ENCODE results near the gene TGFA.

The TGFA gene

GRCh38 chr2:70490381-70490780, 63.2 kb downstream of the TGFA start:
- TF ChIP-seq EGR1 (IDR thresholded peaks at IDR 0.05), result no peak
- TF ChIP-seq REST (IDR thresholded peaks at IDR 0.05; ENCODE audit: low read depth), result no peak
- no peak for TF ChIP-seq EP300 (IDR thresholded peaks at IDR 0.05; ENCODE audit: borderline replicate concordance)

- TF ChIP-seq TAF1 (IDR thresholded peaks at IDR 0.05; ENCODE audit: low read depth) (no peak), NFIC (IDR thresholded peaks at IDR 0.05) (0 out of 2 replicates have a peak, but pooled peaks have one; percentile 7), USF1 (IDR thresholded peaks at IDR 0.05) (no peak)
Measured at GRCh38 chr2:70489165-70489564, 64.5 kb downstream of the TGFA start.

- TF ChIP-seq CEBPB (IDR thresholded peaks at IDR 0.05) (no peak), YY1 (IDR thresholded peaks at IDR 0.05; ENCODE audit: low read depth) (no peak), REST (IDR thresholded peaks at IDR 0.05; ENCODE audit: low read depth) (no peak), USF1 (IDR thresholded peaks at IDR 0.05) (no peak), EGR1 (IDR thresholded peaks at IDR 0.05) (no peak), MAX (IDR thresholded peaks at IDR 0.05) (no peak), TCF12 (IDR thresholded peaks at IDR 0.05; ENCODE audit: low read depth) (no peak), NFIC (IDR thresholded peaks at IDR 0.05) (no peak), TAF1 (IDR thresholded peaks at IDR 0.05; ENCODE audit: low read depth) (no peak), EP300 (IDR thresholded peaks at IDR 0.05; ENCODE audit: borderline replicate concordance) (no peak)
Measured at GRCh38 chr2:70484086-70484485, 69.5 kb downstream of the TGFA start.

GRCh38 chr2:70482401-70482800, 71.2 kb downstream of the TGFA start:
- TF ChIP-seq TCF12 (IDR thresholded peaks at IDR 0.05; ENCODE audit: low read depth) (no peak), TAF1 (IDR thresholded peaks at IDR 0.05; ENCODE audit: low read depth) (no peak), EP300 (IDR thresholded peaks at IDR 0.05; ENCODE audit: borderline replicate concordance) (no peak), EGR1 (IDR thresholded peaks at IDR 0.05) (no peak), CEBPB (IDR thresholded peaks at IDR 0.05) (no peak), RAD21 (IDR thresholded peaks at IDR 0.05; ENCODE audit: low read depth) (no peak), ZBTB7A (IDR thresholded peaks at IDR 0.05; ENCODE audit: low read depth) (no peak), USF1 (IDR thresholded peaks at IDR 0.05) (no peak), TEAD4 (IDR thresholded peaks at IDR 0.05) (no peak), FOXM1 (IDR thresholded peaks at IDR 0.05; ENCODE audit: borderline replicate concordance, low read depth) (no peak), YY1 (IDR thresholded peaks at IDR 0.05; ENCODE audit: low read depth) (no peak), NFIC (IDR thresholded peaks at IDR 0.05) (no peak), MAX (IDR thresholded peaks at IDR 0.05) (no peak), REST (IDR thresholded peaks at IDR 0.05; ENCODE audit: low read depth) (no peak)

- TF ChIP-seq CREB1 (IDR thresholded peaks at IDR 0.05; ENCODE audit: low read depth) (no peak), EP300 (IDR thresholded peaks at IDR 0.05; ENCODE audit: borderline replicate concordance) (no peak), NFIC (IDR thresholded peaks at IDR 0.05) (no peak), TEAD4 (IDR thresholded peaks at IDR 0.05) (no peak), YY1 (IDR thresholded peaks at IDR 0.05; ENCODE audit: low read depth) (no peak)
Measured at GRCh38 chr2:70480468-70480867, 73.2 kb downstream of the TGFA start.
